Daoy (cell line): ENCODE results near the gene TTC21A. TPM values are rescaled to one million over a fixed set of nuclear protein-coding genes. Genes with fewer than 3 reads are reported as not detected.

ENCODE experiments used
- DNase-seq: peaks from one replicate; pipeline ENCODE4 v3.0.0-alpha.2; 2015; ENCODE audit warnings: low read depth
- total RNA-seq: library from RNA; depleted of rRNA; stranded (reverse); fragments of >200 nt; shearing (Covaris generic); gene quantifications from 2 replicates; pipeline ENCODE4 v1.2.3, GENCODE V29; 2014

Gene TTC21A
- total RNA-seq, 1 experiment from 2014 or later, result 0.17 TPM

GRCh38 chr3:39114456-39114855 lies 7.0 kb downstream of the TTC21A start:
- no peak for DNase-seq

GRCh38 chr3:39115870-39116269 lies 8.4 kb downstream of the TTC21A start:
- no peak for DNase-seq

GRCh38 chr3:39118079-39118478 lies 10.6 kb downstream of the TTC21A start:
- no peak for DNase-seq

GRCh38 chr3:39118931-39119660 lies 11.6 kb downstream of the TTC21A start:
- no peak for DNase-seq

GRCh38 chr3:39121621-39122020 lies 14.1 kb downstream of the TTC21A start:
- DNase-seq, result no peak

GRCh38 chr3:39122813-39123212 lies 15.3 kb downstream of the TTC21A start:
- DNase-seq, result no peak

- DNase-seq, result no peak
These were observed 17.7 kb downstream of the TTC21A start for GRCh38 chr3:39124876-39125840.

GRCh38 chr3:39125841-39126500 lies 18.5 kb downstream of the TTC21A start:
- DNase-seq, result no peak

- peak; percentile 38 for DNase-seq
These were observed 19.1 kb downstream of the TTC21A start for GRCh38 chr3:39126532-39127071.

GRCh38 chr3:39127269-39127907 lies 19.9 kb downstream of the TTC21A start:
- no peak for DNase-seq

GRCh38 chr3:39127908-39128304 lies 20.4 kb downstream of the TTC21A start:
- no peak for DNase-seq

- no peak for DNase-seq
These were observed 21.5 kb downstream of the TTC21A start for GRCh38 chr3:39128951-39129350.

GRCh38 chr3:39130026-39130425 lies 22.5 kb downstream of the TTC21A start:
- DNase-seq, result no peak

- DNase-seq, result no peak
These were observed 23.3 kb downstream of the TTC21A start for GRCh38 chr3:39130693-39131265.

GRCh38 chr3:39132096-39133092 lies 24.9 kb downstream of the TTC21A start:
- DNase-seq, result no peak

- no peak for DNase-seq
These were observed 25.6 kb downstream of the TTC21A start for GRCh38 chr3:39133093-39133490.

- DNase-seq, result no peak
These were observed 26.3 kb downstream of the TTC21A start for GRCh38 chr3:39133822-39134221.

GRCh38 chr3:39134305-39134704 lies 26.8 kb downstream of the TTC21A start:
- no peak for DNase-seq

- no peak for DNase-seq
These were observed 27.8 kb downstream of the TTC21A start for GRCh38 chr3:39135170-39135805.
